Measurements from ENCODE around the gene SAT2. TPM values are rescaled to one million over a fixed set of nuclear protein-coding genes. Genes with fewer than 3 reads are reported as not detected.
"Not testable (repeated sequence)": the region's sequence is repeated elsewhere in the genome, so short reads cannot be mapped to it uniquely, and the experiment has no call there.

Gene SAT2
- total RNA-seq, 2 donors from 2014 or later = 25.5 to 62.7 TPM

- no peaks in the 10 kb centered on the region for H3K27me3 Mint-ChIP-seq
- H3K4me3 Mint-ChIP-seq = no peak overlapping the region
- H3K27ac Mint-ChIP-seq = no peak overlapping the region
- no peaks in the 10 kb centered on the region for H3K9me3 Mint-ChIP-seq
- no peak for ATAC-seq (replicated peaks)
- H3K4me1 Mint-ChIP-seq = no peaks in the 10 kb centered on the region
- no peaks in the 10 kb centered on the region for H3K36me3 Mint-ChIP-seq (ENCODE audit: low read depth)
These were observed 4.0 kb downstream of the SAT2 start for GRCh38 chr17:7623661-7624060.

GRCh38 chr17:7620835-7621234 is 6.8 kb downstream of the SAT2 start:
- Mint-ChIP-seq H3K27me3 (no peaks in the 10 kb centered on the region), H3K27ac (no peak overlapping the region), H3K4me1 (no peaks in the 10 kb centered on the region), H3K4me3 (no peak overlapping the region), H3K36me3 (ENCODE audit: low read depth) (no peaks in the 10 kb centered on the region), H3K9me3 (no peaks in the 10 kb centered on the region)
- ATAC-seq (replicated peaks) = no peak

GRCh38 chr17:7618608-7619007 is 9.0 kb downstream of the SAT2 start:
- no peak for ATAC-seq (replicated peaks)
- H3K4me3 Mint-ChIP-seq = no peak overlapping the region
- H3K27me3 Mint-ChIP-seq = no peaks in the 10 kb centered on the region
- peaks cover 2% of the 10 kb centered on the region for H3K4me1 Mint-ChIP-seq
- H3K36me3 Mint-ChIP-seq (ENCODE audit: low read depth) = peaks cover 6% of the 10 kb centered on the region
- H3K9me3 Mint-ChIP-seq = no peaks in the 10 kb centered on the region
- H3K27ac Mint-ChIP-seq = no peak overlapping the region

GRCh38 chr17:7615265-7615747 is 12.3 kb downstream of the SAT2 start:
- H3K36me3 Mint-ChIP-seq (ENCODE audit: low read depth) = peaks cover 28% of the 10 kb centered on the region
- ATAC-seq (replicated peaks) = no peak
- peak overlapping the region; percentile 81 for H3K27ac Mint-ChIP-seq
- H3K9me3 Mint-ChIP-seq = no peaks in the 10 kb centered on the region
- H3K4me1 Mint-ChIP-seq = peaks cover 23% of the 10 kb centered on the region
- H3K4me3 Mint-ChIP-seq = peak overlapping the region; percentile 69
- H3K27me3 Mint-ChIP-seq = no peaks in the 10 kb centered on the region

- H3K36me3 Mint-ChIP-seq (ENCODE audit: low read depth) = peaks cover 29% of the 10 kb centered on the region
- peak within 1 kb of the TSS; percentile 86 for H3K4me3 Mint-ChIP-seq
- peak within 1 kb of the TSS; percentile 86 for H3K27ac Mint-ChIP-seq
- H3K4me1 Mint-ChIP-seq = peaks cover 24% of the 10 kb centered on the region
- peak; percentile 94 for ATAC-seq (replicated peaks)
- no peaks in the 10 kb centered on the region for H3K9me3 Mint-ChIP-seq
- H3K27me3 Mint-ChIP-seq = no peaks in the 10 kb centered on the region
These were observed 13.0 kb downstream of the SAT2 start, which contains the start of gene FXR2 for GRCh38 chr17:7614425-7615264. Gene FXR2, minus strand, starts transcription at chr17:7614897. Its CDS starts 365 bp downstream, at chr17:7614532.

GRCh38 chr17:7613769-7614424 is 13.7 kb downstream of the SAT2 start:
- ATAC-seq (replicated peaks) = no peak
- Mint-ChIP-seq H3K9me3 (no peaks in the 10 kb centered on the region), H3K27me3 (no peaks in the 10 kb centered on the region)

GRCh38 chr17:7612294-7612640 is 15.4 kb downstream of the SAT2 start:
- no peak for ATAC-seq (replicated peaks)
- Mint-ChIP-seq H3K36me3 (ENCODE audit: low read depth) (peaks cover 40% of the 10 kb centered on the region), H3K4me3 (peak overlapping the region; percentile 86), H3K27ac (peak overlapping the region; percentile 86), H3K4me1 (peaks cover 27% of the 10 kb centered on the region), H3K27me3 (no peaks in the 10 kb centered on the region), H3K9me3 (no peaks in the 10 kb centered on the region)

More at GRCh38 chr17:7613769-7614424, 13.7 kb downstream of the SAT2 start:
- Mint-ChIP-seq H3K4me1 (peaks cover 27% of the 10 kb centered on the region), H3K27ac (peak overlapping the region; percentile 86), H3K36me3 (ENCODE audit: low read depth) (peaks cover 34% of the 10 kb centered on the region), H3K4me3 (peak overlapping the region; percentile 86)

- ATAC-seq (replicated peaks) = no peak
- peaks cover 40% of the 10 kb centered on the region for H3K36me3 Mint-ChIP-seq (ENCODE audit: low read depth)
- H3K4me1 Mint-ChIP-seq = peaks cover 27% of the 10 kb centered on the region
- no peaks in the 10 kb centered on the region for H3K9me3 Mint-ChIP-seq
- H3K27me3 Mint-ChIP-seq = no peaks in the 10 kb centered on the region
- no peak overlapping the region for H3K27ac Mint-ChIP-seq
- H3K4me3 Mint-ChIP-seq = peak overlapping the region; percentile 86
These were observed 15.9 kb downstream of the SAT2 start for GRCh38 chr17:7611635-7612293.

- Mint-ChIP-seq H3K4me1 (peaks cover 27% of the 10 kb centered on the region), H3K9me3 (no peaks in the 10 kb centered on the region), H3K27me3 (no peaks in the 10 kb centered on the region), H3K27ac (no peak overlapping the region), H3K36me3 (ENCODE audit: low read depth) (peaks cover 49% of the 10 kb centered on the region), H3K4me3 (no peak overlapping the region)
- no peak for ATAC-seq (replicated peaks)
These were observed 17.0 kb downstream of the SAT2 start for GRCh38 chr17:7610641-7611040.

GRCh38 chr17:7606280-7606679 is 21.3 kb downstream of the SAT2 start:
- ATAC-seq (replicated peaks) = no peak
- H3K27me3 Mint-ChIP-seq = no peaks in the 10 kb centered on the region
- no peaks in the 10 kb centered on the region for H3K9me3 Mint-ChIP-seq
- peaks cover 72% of the 10 kb centered on the region for H3K36me3 Mint-ChIP-seq (ENCODE audit: low read depth)
- peaks cover 4% of the 10 kb centered on the region for H3K4me1 Mint-ChIP-seq
- H3K4me3 Mint-ChIP-seq = no peak overlapping the region
- peak overlapping the region; percentile 15 for H3K27ac Mint-ChIP-seq

GRCh38 chr17:7597561-7597960 is 30.1 kb downstream of the SAT2 start:
- H3K27me3 Mint-ChIP-seq; H3K4me1 Mint-ChIP-seq; H3K27ac Mint-ChIP-seq; H3K4me3 Mint-ChIP-seq; ATAC-seq (replicated peaks); H3K9me3 Mint-ChIP-seq: not testable (repeated sequence)
- H3K36me3 Mint-ChIP-seq (ENCODE audit: low read depth) = peaks cover 96% of the 10 kb centered on the region

- H3K36me3 Mint-ChIP-seq (ENCODE audit: low read depth) = peaks cover 78% of the 10 kb centered on the region
- H3K27me3 Mint-ChIP-seq = no peaks in the 10 kb centered on the region
- no peak overlapping the region for H3K27ac Mint-ChIP-seq
- no peak overlapping the region for H3K4me3 Mint-ChIP-seq
- H3K4me1 Mint-ChIP-seq = no peaks in the 10 kb centered on the region
- ATAC-seq (replicated peaks) = no peak
- H3K9me3 Mint-ChIP-seq = no peaks in the 10 kb centered on the region
These were observed 34.3 kb downstream of the SAT2 start for GRCh38 chr17:7593296-7593695.

- Mint-ChIP-seq H3K27ac (no peak overlapping the region), H3K9me3 (no peaks in the 10 kb centered on the region), H3K4me1 (no peaks in the 10 kb centered on the region), H3K4me3 (no peak overlapping the region), H3K27me3 (no peaks in the 10 kb centered on the region), H3K36me3 (ENCODE audit: low read depth) (peaks cover 80% of the 10 kb centered on the region)
- no peak for ATAC-seq (replicated peaks)
These were observed 35.1 kb downstream of the SAT2 start for GRCh38 chr17:7592422-7593021.

- Mint-ChIP-seq H3K36me3 (ENCODE audit: low read depth) (peaks cover 79% of the 10 kb centered on the region), H3K9me3 (no peaks in the 10 kb centered on the region), H3K4me1 (no peaks in the 10 kb centered on the region), H3K4me3 (no peak overlapping the region), H3K27me3 (no peaks in the 10 kb centered on the region), H3K27ac (peak overlapping the region; percentile 58)
- no peak for ATAC-seq (replicated peaks)
These were observed 36.0 kb downstream of the SAT2 start for GRCh38 chr17:7591596-7591995.
